ENCODE data around the gene NFYA.

NFYA gene

DNA sequence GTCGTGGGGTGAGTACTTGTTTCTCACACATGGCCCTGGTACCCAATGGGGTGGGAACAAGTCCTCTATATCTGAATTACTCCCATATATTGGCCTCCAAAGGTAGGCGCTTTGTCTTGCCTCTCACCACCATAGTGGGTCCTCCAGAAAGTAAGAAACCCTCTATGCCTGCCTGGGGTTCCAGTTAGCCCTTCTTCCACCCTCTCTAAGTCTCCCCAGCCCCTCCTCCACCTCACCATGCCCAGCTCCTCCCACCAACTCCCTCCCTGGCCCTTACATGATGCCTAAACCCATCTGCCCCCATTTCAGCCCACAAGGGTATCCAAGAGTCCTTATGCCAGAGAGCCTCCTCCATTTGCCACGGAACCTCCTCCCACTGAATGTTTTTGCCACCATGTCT, 29.6 kb upstream of the NFYA start:
- no peak for DNase-seq
- intact Hi-C loops (cut with DNase I): no loop called here

DNA sequence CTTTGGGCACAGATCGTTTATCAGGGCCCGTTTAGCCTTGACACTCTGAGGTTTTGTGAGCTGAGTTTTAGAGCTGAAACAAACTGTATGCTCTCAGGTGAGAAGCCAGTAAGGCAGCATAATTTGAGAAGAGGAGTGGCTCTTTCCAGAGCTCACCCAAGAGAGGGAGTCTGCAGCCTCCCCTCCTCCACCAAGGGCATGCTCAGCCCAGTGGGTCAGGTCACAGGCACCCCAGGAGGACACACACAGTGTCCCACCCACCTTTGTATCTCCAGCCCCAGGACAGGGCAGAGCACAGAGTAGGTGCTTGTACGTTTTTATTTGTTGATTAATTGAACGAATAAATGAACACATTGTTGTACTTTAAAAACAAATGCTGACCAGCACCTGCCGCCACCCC, 27.1 kb upstream of the NFYA start:
- intact Hi-C loops (cut with DNase I): no loop called here
- DNase-seq: no peak

DNA sequence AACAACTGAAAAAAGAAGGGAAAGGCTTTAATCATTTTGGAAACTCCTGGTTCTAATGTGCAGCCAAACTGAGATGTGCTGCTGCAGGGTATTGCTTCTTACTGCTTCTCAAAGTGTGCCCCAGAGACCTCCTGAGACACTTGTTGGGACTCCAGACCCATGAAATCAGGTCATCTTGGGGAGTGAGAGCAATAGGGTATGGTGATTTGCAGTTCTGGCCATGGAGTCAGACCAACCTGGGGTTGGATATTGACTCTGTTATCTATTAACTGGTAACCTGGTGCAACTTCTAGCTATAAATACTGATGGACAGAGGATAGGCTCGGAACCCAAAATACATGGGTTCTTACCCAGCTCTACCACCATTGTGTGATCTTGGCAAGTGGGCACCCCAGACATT, 26.7 kb upstream of the NFYA start:
- no peak for DNase-seq
- intact Hi-C loops (cut with DNase I): no loop called here

DNA sequence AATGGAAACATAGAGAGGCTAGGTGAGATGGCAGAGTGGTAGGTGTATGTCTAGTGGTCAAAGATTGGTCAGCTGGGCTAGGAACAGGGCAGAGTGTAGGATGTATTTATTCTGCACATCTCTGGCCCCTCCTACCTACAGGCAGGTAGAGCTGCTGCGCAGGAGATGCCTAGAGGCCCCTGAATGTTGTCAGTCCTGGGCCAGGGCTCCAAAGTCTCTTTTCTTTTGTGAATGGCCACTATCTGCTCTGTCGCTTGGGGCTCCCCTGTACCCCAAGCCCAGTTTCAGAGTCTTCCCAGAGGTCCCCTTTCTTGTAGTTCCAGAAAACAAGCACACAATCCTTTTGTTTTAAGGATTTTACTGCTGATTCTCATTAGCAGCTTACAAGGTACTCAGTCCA, 25.5 kb upstream of the NFYA start:
- DNase-seq: no peak
- intact Hi-C loops (cut with DNase I): no loop called here

DNA sequence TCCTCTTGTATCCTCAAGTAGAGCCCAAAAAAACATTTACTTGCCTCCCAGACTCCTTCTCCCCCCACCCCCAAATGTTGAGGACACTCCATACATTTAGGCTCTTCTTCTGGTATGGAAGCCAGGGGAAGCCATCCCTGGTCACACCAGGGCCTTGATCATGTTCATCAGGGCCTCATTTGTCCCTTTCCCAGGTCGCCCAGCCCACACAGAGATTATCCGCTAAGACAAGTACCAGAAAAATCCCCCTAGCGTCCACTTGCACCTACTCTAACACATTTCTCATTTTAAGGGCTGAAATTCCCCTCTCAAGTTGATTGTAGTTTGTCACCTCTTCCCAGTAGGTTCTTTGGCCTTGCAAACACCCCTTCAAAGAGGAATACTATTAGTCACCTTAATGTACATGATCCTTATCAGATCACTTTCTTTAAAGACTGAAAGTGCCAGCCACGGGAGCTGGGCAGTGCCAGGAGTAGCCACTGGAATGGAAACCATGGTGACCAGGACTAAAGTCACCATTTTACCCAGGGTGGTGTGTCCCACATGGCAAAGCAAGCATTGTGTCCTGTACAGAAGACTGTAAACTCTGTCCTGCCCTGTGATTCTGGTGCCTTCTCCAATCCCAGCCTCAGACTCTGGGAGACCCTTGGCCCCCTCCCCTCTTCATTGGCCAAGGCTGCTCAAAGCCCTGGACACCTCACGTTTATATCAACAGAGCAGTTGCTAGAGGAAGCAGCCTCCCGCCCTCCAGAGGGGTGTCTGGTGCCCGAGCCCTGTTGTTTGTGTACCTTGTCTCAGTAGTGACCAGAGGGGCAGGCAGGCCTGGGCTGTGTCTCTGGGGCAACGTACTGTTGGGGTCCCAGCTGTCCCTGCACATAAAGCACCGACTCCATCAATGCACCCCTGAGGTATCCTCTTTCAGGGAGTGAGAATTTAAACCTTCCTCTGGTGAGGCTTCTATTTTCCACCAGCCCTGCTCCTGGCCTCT, 24.7 kb upstream of the NFYA start:
- intact Hi-C loops (cut with DNase I): no loop called here
- no peak for DNase-seq

DNA sequence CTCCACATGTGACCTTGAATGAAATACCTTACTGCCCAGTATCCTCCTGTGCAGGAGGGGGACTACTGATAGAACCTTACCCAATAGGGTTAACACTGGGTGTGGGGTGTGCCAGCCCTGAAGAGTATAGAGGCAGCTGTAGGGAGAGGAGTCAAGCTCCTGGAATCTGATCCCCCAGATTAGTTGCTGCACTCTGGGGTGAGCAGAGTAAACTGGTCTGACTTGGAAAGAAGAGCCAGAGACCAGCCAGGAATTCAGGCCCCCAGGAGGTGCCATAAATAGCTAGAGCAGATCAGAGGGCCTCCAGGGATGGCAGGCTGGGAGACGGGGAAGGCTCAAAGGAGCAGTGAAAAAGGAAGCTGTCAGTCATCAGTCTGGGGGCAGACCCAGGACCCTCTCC, 23.3 kb upstream of the NFYA start:
- no peak for DNase-seq
- intact Hi-C loops (cut with DNase I): no loop called here

DNA sequence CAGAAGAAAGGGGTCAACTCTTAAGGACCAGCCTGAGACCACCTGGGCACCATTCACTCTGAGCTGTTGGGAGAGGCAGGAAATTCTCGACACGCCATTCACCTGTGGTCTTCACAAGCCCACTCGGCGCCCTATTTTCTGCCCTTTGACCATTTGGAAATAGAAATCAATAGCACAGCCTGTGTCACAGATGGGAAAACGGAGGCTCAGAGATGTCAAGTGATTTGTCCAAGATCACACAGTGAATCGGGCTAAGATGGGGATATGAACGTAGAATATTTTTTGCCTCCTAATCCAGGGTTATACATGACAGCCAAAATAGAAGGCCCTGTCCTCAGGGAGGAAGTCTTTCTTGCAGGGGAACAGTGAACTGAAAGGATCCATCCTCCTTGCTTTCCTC, 22.8 kb upstream of the NFYA start:
- intact Hi-C loops (cut with DNase I): no loop called here
- DNase-seq: no peak

DNA sequence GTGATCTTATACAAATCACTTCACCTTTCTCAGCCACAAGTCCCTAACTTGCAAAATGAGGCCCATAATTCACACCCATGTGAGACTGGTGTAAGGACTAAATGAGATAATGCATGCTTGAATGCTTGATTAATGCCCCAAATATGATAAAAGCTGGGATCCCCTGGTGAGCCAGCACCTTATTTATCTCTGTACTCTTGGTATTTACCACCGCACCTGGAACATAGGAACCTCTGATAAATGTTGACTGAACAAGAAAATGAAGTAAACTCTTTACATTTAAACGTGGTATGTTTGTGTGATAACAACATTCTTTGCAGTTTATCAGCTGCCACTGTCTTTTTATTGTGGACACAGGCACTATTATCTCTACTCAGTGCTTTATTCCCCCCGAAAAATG, 22.2 kb upstream of the NFYA start:
- no peak for DNase-seq
- intact Hi-C loops (cut with DNase I): no loop called here

DNA sequence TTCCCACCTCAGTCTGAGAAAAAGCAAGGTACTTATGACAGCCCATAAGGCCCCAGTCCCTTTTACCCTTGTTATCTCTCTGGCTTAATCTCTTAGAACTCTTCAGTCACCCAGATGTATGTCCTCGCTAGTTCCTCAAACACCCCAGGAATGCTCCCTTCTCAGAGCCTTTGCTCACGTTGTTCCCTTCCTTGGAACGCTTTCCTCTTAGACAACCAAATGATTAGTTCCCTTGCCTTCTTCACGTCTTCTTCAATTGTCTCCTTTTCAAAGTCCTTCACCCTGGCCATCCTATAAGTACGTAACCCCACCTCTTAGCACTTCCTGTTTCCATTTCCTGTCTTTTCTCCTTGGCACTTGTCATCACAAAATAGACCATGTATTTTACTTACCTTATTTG, 20.9 kb upstream of the NFYA start:
- DNase-seq: no peak
- intact Hi-C loops (cut with DNase I): no loop called here

DNA sequence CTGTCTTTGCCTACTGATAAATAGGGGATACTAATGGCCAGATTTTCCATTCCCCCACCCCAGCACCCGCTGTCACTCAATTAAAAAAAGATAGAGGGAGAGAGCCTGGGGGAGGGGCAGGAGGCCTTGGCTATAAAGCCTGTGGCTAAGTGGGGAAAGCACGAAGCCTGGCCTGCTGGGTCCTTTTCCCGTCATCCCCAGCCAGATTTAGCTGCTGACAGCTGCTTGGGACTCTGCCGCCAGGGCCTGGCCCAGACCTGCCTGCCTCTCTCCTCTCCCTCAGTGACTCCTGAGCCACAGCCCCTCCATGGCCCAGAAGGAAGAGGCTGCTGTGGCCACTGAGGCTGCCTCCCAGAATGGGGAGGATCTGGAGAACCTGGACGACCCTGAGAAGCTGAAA, 19.7 kb upstream of the NFYA start, which contains the start of gene APOBEC2:
Gene APOBEC2 (plus strand): TSS at position 162 of the 400 bp plus-strand sequence. CDS start 146 bp downstream, at position 308.
- no peak for DNase-seq
- intact Hi-C loops (cut with DNase I): no loop called here

DNA sequence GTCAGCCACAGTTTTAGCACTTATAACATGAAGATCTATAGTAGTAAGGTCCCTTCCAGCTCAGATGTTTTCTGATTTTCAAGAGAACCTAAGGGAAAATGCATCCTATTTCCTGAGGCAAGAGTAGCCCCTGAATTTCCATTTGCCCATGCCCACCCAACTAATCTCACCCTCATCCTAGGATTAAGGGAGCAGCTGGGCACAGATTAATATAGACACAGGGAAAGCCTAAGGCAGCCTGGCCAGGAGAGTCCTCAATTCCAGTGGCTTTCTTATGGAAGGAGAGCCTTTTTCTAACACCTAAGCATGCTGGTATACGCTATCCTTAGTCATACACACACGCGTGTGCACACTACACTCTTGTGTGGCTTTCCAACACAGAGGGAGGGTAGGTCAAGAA, 18.3 kb upstream of the NFYA start:
- DNase-seq: no peak
- intact Hi-C loops (cut with DNase I): no loop called here

DNA sequence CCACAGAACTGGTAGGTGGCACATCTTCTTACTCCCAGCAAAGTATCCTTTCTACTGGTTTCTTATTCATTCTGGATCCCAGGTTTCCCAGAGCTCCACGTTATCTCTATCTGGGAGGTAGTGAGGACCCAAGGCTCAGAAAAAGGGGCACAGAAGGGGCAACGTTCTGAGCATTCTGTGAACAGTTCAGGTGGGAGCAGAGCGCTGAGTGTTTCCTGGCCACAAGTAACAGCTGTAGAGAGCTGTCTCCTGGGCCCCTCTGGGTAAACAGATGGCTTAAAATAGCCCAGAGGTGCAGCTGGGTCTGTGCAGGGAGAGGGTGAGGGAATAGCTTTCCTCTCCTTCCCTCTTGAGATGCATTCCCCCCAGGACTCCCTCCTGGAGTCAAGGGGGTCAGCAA, 17.6 kb upstream of the NFYA start:
- intact Hi-C loops (cut with DNase I): no loop called here
- DNase-seq: no peak

DNA sequence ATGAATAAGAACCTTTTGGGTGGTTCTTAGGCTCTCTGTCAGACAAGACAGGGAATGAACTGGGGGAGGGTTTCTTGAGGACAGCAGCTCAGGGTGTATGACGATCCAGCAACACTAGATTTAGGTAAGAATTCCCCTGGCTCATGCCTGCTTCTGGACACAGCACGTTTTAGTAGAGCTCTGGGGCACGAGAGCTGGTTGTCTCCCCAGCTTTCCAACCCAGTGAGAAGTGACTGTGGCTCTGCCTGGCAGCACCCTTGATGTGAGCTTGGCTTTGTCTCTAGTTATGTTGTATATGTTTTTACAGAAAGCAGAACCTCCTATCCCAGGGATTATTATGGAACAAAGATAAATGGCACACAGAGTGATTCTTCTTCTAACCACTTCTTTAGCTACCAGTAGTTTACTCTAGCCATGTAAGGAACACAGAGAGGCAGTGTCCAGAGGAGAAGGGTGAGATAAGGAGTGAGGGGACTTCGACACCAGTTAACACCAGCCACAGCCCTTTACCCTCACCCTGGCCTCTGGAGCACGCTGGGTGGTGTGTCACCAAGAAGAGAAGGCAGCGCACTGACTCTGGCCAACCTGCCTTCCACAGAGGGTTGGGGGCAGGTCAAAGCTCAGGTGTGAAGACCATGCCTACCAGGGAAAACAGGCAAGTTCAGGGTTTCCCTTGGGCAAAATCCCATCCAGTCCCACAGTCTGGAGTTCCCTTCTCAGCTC, 15.8 kb upstream of the NFYA start:
- DNase-seq: no peak

DNA sequence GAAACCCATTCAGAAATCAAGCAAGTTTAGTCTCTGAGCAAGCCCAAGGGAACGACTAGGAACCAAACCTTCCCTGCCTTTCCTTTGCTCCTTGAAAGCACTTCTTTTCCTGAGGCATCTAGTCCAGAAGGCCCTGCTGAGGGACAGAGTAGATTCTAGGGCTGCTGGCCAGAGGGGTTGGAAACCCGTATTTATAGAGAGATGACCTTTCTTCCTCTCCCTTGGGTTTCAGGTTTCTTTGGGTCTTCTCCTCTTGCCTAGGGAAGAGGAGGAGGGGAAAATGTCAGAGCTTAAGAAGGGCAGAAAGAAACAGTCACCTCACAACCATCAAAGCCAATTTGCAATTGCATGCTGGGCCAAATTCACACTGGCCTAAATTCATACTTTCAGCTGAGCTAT, 14.0 kb upstream of the NFYA start:
- no peak for DNase-seq
- intact Hi-C loops (cut with DNase I): no loop called here

More for the DNA sequence above, 15.8 kb upstream of the NFYA start:
- intact Hi-C loops (cut with DNase I): no loop called here

DNA sequence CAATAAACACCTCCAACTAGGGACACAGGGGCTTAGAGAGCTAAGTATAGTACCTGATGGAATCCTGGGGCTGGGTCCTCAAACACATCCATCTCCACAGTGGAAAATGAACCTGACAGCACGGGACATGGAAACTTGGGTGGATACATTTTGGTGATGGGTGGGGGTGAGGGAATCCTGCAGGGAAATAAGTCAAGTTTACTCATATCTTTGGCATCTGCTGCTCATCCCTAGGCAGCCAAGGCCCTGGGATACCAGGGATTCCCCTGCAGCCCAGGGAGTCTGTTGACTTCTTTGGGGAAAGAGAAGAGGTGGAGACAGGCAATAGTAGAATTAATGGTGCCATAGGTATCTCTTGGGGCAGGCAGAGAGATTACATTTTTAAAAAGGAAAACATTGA, 13.2 kb upstream of the NFYA start:
- intact Hi-C loops (cut with DNase I): no loop called here
- no peak for DNase-seq

DNA sequence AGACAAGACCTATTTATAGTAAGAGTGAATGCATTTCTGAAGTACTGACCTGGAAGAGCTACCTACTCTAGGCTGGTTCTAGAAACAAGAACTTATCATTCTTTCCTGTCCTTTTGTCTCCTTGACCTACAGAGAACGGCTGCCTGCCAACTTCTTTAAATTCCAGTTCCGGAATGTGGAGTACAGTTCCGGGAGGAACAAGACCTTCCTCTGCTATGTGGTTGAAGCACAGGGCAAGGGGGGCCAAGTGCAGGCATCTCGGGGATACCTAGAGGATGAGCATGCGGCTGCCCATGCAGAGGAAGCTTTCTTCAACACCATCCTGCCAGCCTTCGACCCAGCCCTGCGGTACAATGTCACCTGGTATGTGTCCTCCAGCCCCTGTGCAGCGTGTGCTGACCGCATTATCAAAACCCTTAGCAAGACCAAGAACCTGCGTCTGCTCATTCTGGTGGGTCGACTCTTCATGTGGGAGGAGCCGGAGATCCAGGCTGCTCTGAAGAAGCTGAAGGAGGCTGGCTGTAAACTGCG, 11.5 kb upstream of the NFYA start:
- no peak for DNase-seq
- intact Hi-C loops (cut with DNase I): no loop called here

DNA sequence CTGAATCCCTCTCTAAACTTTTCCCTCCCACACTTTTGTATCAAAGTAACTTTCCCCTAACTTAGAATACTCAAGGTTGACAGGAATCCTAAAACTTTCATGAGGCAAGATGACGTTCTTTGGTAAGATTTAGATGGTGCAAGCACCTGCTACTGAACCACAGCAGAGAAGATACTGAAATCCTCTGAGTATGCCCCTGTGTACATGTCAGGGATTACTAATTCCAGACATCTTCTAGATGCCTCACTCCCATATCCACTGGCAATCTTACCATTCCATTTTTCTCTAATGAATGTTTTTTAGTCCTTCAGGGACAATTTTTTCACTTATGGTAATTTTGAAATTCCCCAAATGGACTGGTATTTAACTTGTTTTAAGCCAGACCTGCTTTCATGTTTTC, 10.7 kb upstream of the NFYA start:
- intact Hi-C loops (cut with DNase I): no loop called here

DNA sequence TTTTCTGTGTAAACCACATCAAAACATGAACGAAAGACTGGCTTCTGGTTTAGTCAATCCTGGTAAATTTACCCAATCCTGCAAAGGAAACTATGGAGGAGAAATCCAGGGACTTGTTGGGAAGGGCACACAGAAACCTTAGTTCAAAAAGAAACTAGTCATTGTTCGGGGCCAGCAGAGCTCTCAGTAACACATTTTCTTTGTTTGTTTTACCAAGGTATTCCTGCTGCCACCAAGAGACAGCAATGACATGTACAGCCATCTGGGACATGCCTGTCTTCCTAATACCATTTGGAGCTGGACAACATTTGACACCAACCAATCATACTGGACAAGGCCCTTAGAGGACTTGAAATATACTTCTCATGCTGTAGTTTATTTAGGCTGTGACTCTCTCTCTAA, 8.9 kb upstream of the NFYA start:
- DNase-seq: no peak
- intact Hi-C loops (cut with DNase I): no loop called here

More for the DNA sequence above, 10.7 kb upstream of the NFYA start:
- DNase-seq: no peak

DNA sequence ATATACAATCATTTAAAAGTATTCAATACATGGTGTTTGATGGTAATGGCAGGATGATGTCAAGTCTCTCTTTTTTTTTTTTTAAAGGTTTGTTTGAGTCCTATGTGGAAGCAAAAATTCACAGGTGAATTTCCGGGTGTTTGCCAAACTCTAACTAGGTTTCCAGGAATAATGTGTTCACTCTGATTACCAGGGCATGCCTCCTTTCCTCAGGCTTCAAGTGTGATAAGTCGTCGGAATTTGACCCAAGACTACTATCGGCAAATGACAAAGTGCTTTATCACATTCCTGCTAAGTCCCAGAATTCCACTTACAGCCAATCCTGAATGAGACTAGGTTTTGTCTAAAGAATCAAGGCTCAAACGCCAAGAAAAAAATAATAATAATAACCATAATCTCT, 7.9 kb upstream of the NFYA start:
- intact Hi-C loops (cut with DNase I): no loop called here
- DNase-seq: no peak

DNA sequence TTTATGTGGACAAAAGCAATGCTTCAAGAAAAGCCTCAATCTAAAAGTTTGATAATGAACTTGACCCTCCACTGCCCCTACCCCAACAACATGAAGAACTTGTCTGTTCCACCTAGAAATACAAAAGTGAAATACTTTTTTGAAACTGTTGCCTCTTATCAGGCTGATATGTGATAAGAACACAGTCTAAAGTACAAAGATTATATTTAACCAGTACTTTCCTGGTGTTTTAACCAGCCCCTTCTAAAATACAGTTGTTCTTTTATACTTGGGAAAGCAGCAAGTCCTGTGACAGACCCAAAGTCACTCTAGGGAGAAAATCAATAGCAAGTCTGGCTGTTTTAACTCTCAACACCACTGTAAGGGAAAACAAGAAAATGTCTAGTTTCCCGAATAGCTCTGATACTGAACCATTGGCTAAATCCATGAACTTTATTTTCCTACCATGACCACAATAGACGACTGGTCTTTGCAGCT, 7.2 kb upstream of the NFYA start:
- intact Hi-C loops (cut with DNase I): no loop called here
- DNase-seq: no peak
